Ovary (tissue), 3 donors: ENCODE measurements around the gene CYSRT1.

Experiments used
- CTCF ChIP-seq, 3 donors: fragments of 450-650 bp in 2 of 3; fragments of 200-600 bp in 1 of 3; IDR thresholded peaks; one replicate each; pipeline versions ENCODE4 v1.5.1 to v1.8.0; 2016 to 2022; ENCODE audit warnings: antibody characterized with exemption in 3 of 3, mild to moderate bottlenecking in 1 of 3
- EP300 ChIP-seq: sonication (generic); formaldehyde crosslinking; IDR thresholded peaks from one replicate; pipeline ENCODE4 v1.6.1; 2017; ENCODE audit warnings: antibody characterized with exemption
- POLR2A ChIP-seq: fragments of 450-650 bp; IDR thresholded peaks from one replicate; pipeline ENCODE4 v1.6.1; 2017; ENCODE audit warnings: antibody characterized with exemption, mild to moderate bottlenecking, moderate library complexity
- donor health status: DM: no; HTN: no; CAD: no.

GRCh38 chr9:137243626-137244485 lies 18.9 kb downstream of the CYSRT1 start:
- no peak for TF ChIP-seq CTCF (IDR thresholded peaks at IDR 0.05)
- TF ChIP-seq POLR2A, result no peak
- TF ChIP-seq EP300, result no peak
